Astrocyte (in vitro differentiated cells and primary cell): ENCODE measurements around the gene KCNAB1. TPM values are rescaled to one million over a fixed set of nuclear protein-coding genes. Genes with fewer than 3 reads are reported as not detected.

Source experiments
- DNase-seq: peaks from one replicate; pipeline ENCODE4 v3.0.0-alpha.2; 2010; ENCODE audit warnings: low read depth
- FAIRE-seq: peaks from 2 replicates; lab custom pipeline; 2011; peaks lifted over from hg19 to GRCh38; lab: Jason Lieb, UNC
- H2AFZ ChIP-seq: 2 replicates; pipeline ENCODE4 v1.6.0; 2012; ENCODE audit warnings: low read depth, low read length, inconsistent platforms
- H3K27ac ChIP-seq: 2 replicates; pipeline ENCODE4 v1.5.1; 2011; ENCODE audit warnings: low read depth, low read length, inconsistent platforms
- H3K27me3 ChIP-seq: 2 replicates; pipeline ENCODE4 v1.6.0; 2011; ENCODE audit warnings: low read length, inconsistent platforms; ENCODE audit not compliant: insufficient read depth
- H3K36me3 ChIP-seq: 2 replicates; pipeline ENCODE4 v1.5.1; 2011; ENCODE audit warnings: low read length, inconsistent platforms; ENCODE audit not compliant: insufficient read depth
- H3K4me1 ChIP-seq: 2 replicates; pipeline ENCODE4 v1.5.1; 2011; ENCODE audit warnings: low read length, inconsistent platforms; ENCODE audit not compliant: insufficient read depth
- H3K4me2 ChIP-seq: 2 replicates; pipeline ENCODE4 v1.6.0; 2012; ENCODE audit warnings: low read length, inconsistent platforms
- H3K4me3 ChIP-seq: 2 replicates; pipeline ENCODE4 v1.5.1; 2011; ENCODE audit warnings: low read depth, mild to moderate bottlenecking, low read length, inconsistent platforms; ENCODE audit not compliant: insufficient read depth
- H3K79me2 ChIP-seq: 2 replicates; pipeline ENCODE4 v1.6.0; 2012; ENCODE audit warnings: mild to moderate bottlenecking, low read length, inconsistent platforms; ENCODE audit not compliant: insufficient read depth
- H3K9ac ChIP-seq: 2 replicates; pipeline ENCODE4 v1.6.0; 2012; ENCODE audit warnings: mild to moderate bottlenecking, low read length, inconsistent platforms
- H3K9me3 ChIP-seq: 2 replicates; pipeline ENCODE4 v1.5.1; 2012; ENCODE audit warnings: low read depth, mild to moderate bottlenecking, low read length, inconsistent platforms; ENCODE audit not compliant: insufficient read depth
- H4K20me1 ChIP-seq: 2 replicates; pipeline ENCODE4 v1.6.0; 2012; ENCODE audit warnings: low read length, inconsistent platforms; ENCODE audit not compliant: insufficient read depth
- H3K27ac Mint-ChIP-seq: one replicate; pipeline ENCODE4 v1.8.0; 2021; ENCODE audit warnings: mild to moderate bottlenecking, mixed read lengths; ENCODE audit not compliant: unreplicated experiment
- H3K27me3 Mint-ChIP-seq: one replicate; pipeline ENCODE4 v1.8.0; 2021; ENCODE audit warnings: low read depth, mixed read lengths; ENCODE audit not compliant: unreplicated experiment
- H3K36me3 Mint-ChIP-seq: one replicate; pipeline ENCODE4 v1.8.0; 2021; ENCODE audit warnings: low read depth, mixed read lengths; ENCODE audit not compliant: unreplicated experiment
- H3K4me1 Mint-ChIP-seq: one replicate; pipeline ENCODE4 v1.8.0; 2021; ENCODE audit warnings: low read depth, mixed read lengths; ENCODE audit not compliant: unreplicated experiment
- H3K4me3 Mint-ChIP-seq: one replicate; pipeline ENCODE4 v1.8.0; 2021; ENCODE audit warnings: mild to moderate bottlenecking, moderate library complexity, mixed read lengths; ENCODE audit not compliant: unreplicated experiment
- H3K9me3 Mint-ChIP-seq: one replicate; pipeline ENCODE4 v1.8.0; 2021; ENCODE audit warnings: mild to moderate bottlenecking, mixed read lengths; ENCODE audit not compliant: unreplicated experiment
- EZH2 ChIP-seq: IDR thresholded peaks from 2 replicates; pipeline ENCODE4 v1.6.1; 2012; ENCODE audit warnings: mild to moderate bottlenecking, low read length, inconsistent platforms; ENCODE audit not compliant: insufficient read depth
- total RNA-seq: library from RNA; stranded (reverse); gene quantifications from 2 replicates; pipeline ENCODE4 v1.2.1, GENCODE V29; 2021
- TF ChIP-seq, protein P1 (sequence below): IDR thresholded peaks from 2 replicates; pipeline ENCODE4 v1.5.1; 2011; ENCODE audit warnings: low read depth, mild to moderate bottlenecking, inconsistent platforms, low read length, moderate library complexity; ENCODE audit not compliant: insufficient read depth

Gene KCNAB1
- total RNA-seq, 1 donor from 2014 or later: 0.30 TPM

DNA sequence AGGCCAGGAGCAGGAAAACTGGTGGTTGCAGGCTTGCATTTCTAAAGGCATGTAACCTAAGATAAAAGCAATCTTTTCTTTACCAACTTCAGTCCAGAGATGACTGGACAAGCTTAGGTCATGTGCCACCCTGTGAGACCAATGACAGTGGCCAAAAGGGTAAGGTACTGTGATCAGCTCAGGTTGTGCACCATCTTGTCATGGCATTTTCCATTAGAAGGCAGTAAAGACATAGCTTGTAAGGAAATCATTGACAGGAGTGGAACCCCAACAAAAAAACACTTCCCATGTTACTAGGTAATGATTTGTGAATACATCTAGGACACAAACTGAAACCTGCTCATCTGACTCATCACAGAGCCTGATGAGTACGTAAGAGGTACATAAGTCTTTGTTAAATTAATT, 399.4 kb downstream of the KCNAB1 start:
- peaks cover 10% of the 10 kb centered on the region for H3K4me1 Mint-ChIP-seq
- peaks cover 4% of the 10 kb centered on the region for H3K36me3 Mint-ChIP-seq
- H3K9ac ChIP-seq: no peak overlapping the region
- no peaks in the 10 kb centered on the region for H3K36me3 ChIP-seq
- H3K4me3 ChIP-seq: no peak overlapping the region
- H2AFZ ChIP-seq: no peak overlapping the region
- H3K27ac ChIP-seq: no peak overlapping the region
- no peaks in the 10 kb centered on the region for H3K9me3 ChIP-seq
- H3K9me3 Mint-ChIP-seq: no peaks in the 10 kb centered on the region
- no peak overlapping the region for H3K27ac Mint-ChIP-seq
- H3K4me3 Mint-ChIP-seq: no peak overlapping the region
- TF ChIP-seq EZH2: no peak
- H3K27me3 ChIP-seq: no peaks in the 10 kb centered on the region
- no peaks in the 10 kb centered on the region for H3K27me3 Mint-ChIP-seq
- no peak for FAIRE-seq
- DNase-seq: no peak
- no peaks in the 10 kb centered on the region for H3K4me1 ChIP-seq
- no peak overlapping the region for H3K4me2 ChIP-seq
- H3K79me2 ChIP-seq: no peaks in the 10 kb centered on the region
- no peaks in the 10 kb centered on the region for H4K20me1 ChIP-seq

DNA sequence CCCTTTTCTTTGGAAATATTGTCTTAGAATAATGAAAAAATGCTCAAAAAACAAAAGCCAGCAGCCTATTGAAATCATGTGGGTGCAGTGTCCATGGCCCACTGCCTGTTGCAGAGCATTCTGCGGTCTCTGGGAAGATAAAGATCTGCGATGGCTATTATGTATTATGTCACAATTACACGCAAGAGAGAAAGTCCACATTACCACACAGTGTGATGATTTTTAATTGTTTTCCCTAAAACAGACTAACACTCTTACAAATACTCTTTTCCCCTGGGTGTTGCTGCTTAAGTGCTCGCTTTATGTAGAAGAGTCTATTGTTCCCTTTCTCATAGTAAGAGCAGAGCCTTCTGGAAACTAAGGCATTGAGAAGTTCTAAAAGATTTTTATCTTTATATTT, 402.3 kb downstream of the KCNAB1 start:
- H3K36me3 Mint-ChIP-seq: peaks cover 4% of the 10 kb centered on the region
- TF ChIP-seq, protein P1, sequence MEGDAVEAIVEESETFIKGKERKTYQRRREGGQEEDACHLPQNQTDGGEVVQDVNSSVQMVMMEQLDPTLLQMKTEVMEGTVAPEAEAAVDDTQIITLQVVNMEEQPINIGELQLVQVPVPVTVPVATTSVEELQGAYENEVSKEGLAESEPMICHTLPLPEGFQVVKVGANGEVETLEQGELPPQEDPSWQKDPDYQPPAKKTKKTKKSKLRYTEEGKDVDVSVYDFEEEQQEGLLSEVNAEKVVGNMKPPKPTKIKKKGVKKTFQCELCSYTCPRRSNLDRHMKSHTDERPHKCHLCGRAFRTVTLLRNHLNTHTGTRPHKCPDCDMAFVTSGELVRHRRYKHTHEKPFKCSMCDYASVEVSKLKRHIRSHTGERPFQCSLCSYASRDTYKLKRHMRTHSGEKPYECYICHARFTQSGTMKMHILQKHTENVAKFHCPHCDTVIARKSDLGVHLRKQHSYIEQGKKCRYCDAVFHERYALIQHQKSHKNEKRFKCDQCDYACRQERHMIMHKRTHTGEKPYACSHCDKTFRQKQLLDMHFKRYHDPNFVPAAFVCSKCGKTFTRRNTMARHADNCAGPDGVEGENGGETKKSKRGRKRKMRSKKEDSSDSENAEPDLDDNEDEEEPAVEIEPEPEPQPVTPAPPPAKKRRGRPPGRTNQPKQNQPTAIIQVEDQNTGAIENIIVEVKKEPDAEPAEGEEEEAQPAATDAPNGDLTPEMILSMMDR: no peak
- no peak for TF ChIP-seq EZH2
- Histone ChIP-seq H3K4me2 (no peak overlapping the region), H3K4me3 (no peak overlapping the region), H3K4me1 (no peaks in the 10 kb centered on the region), H3K79me2 (no peaks in the 10 kb centered on the region), H3K27me3 (no peaks in the 10 kb centered on the region), H3K27ac (no peak overlapping the region), H4K20me1 (no peaks in the 10 kb centered on the region), H3K9me3 (no peaks in the 10 kb centered on the region), H2AFZ (no peak overlapping the region), H3K9ac (no peak overlapping the region), H3K36me3 (no peaks in the 10 kb centered on the region)
- DNase-seq (peak; percentile 59), FAIRE-seq (no peak)
- no peaks in the 10 kb centered on the region for H3K9me3 Mint-ChIP-seq
- peaks cover 8% of the 10 kb centered on the region for H3K4me1 Mint-ChIP-seq
- no peak overlapping the region for H3K27ac Mint-ChIP-seq
- no peaks in the 10 kb centered on the region for H3K27me3 Mint-ChIP-seq
- H3K4me3 Mint-ChIP-seq: no peak overlapping the region

DNA sequence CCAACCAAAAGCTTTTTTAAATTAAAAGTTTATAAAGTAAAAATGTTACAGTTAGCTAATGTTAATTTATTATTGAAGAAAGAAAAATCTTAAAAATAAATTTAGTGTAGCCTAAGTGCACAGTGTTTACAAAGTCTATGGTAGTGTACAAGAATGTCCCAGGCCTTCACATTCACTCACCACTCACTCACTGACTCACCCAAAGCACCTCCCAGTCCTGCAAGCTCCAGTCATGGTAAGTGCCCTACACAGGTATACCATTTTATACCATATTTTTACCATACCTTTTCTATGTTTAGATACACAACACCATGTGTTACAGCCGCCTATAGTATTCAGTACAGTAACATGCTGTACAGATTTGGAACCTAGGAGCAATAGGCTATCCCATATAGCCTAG, 405.4 kb downstream of the KCNAB1 start:
- H3K36me3 Mint-ChIP-seq: peaks cover 8% of the 10 kb centered on the region
- Histone ChIP-seq H3K4me3 (no peak overlapping the region), H3K9ac (no peak overlapping the region), H3K27ac (no peak overlapping the region), H3K36me3 (no peaks in the 10 kb centered on the region), H4K20me1 (no peaks in the 10 kb centered on the region), H3K79me2 (no peaks in the 10 kb centered on the region), H2AFZ (no peak overlapping the region), H3K4me2 (no peak overlapping the region), H3K27me3 (no peaks in the 10 kb centered on the region), H3K4me1 (no peaks in the 10 kb centered on the region), H3K9me3 (no peaks in the 10 kb centered on the region)
- H3K27ac Mint-ChIP-seq: no peak overlapping the region
- no peak for FAIRE-seq
- H3K4me1 Mint-ChIP-seq: no peaks in the 10 kb centered on the region
- no peak overlapping the region for H3K4me3 Mint-ChIP-seq
- H3K27me3 Mint-ChIP-seq: no peaks in the 10 kb centered on the region
- no peak for TF ChIP-seq EZH2
- TF ChIP-seq, protein P1: no peak
- no peak for DNase-seq
- H3K9me3 Mint-ChIP-seq: no peaks in the 10 kb centered on the region
